ENCODE measurements around the gene MAP2K2.

The MAP2K2 gene

GRCh38 chr19:4075373-4075772, 48.5 kb downstream of the MAP2K2 start:
- no peak for DNase-seq

- DNase-seq: no peak
Observed at GRCh38 chr19:4071610-4072009, 52.3 kb downstream of the MAP2K2 start.

- no peak for DNase-seq
Observed at GRCh38 chr19:4069331-4069959, 54.5 kb downstream of the MAP2K2 start.

GRCh38 chr19:4068047-4068966, 55.6 kb downstream of the MAP2K2 start:
- no peak for DNase-seq

- DNase-seq: no peak
Observed at GRCh38 chr19:4067396-4068046, 56.4 kb downstream of the MAP2K2 start.

GRCh38 chr19:4066682-4067395, 57.1 kb downstream of the MAP2K2 start, which contains the start of gene ZBTB7A:
Gene ZBTB7A (minus strand): TSS chr19:4066899. CDS start chr19:4055232, 11,667 bp downstream.
- peak; percentile 22 for DNase-seq

GRCh38 chr19:4066176-4066606, 57.7 kb downstream of the MAP2K2 start:
- DNase-seq: no peak

GRCh38 chr19:4065430-4066175, 58.3 kb downstream of the MAP2K2 start:
- DNase-seq: peak; percentile 69

GRCh38 chr19:4064496-4065260, 59.2 kb downstream of the MAP2K2 start:
- DNase-seq: no peak

- DNase-seq: no peak
Observed at GRCh38 chr19:4064149-4064495, 59.8 kb downstream of the MAP2K2 start.

- DNase-seq: no peak
Observed at GRCh38 chr19:4063369-4064148, 60.4 kb downstream of the MAP2K2 start.

- no peak for DNase-seq
Observed at GRCh38 chr19:4062419-4063368, 61.2 kb downstream of the MAP2K2 start.

GRCh38 chr19:4061683-4062418, 62.1 kb downstream of the MAP2K2 start:
- no peak for DNase-seq

GRCh38 chr19:4061178-4061682, 62.7 kb downstream of the MAP2K2 start:
- DNase-seq: no peak

GRCh38 chr19:4060621-4061177, 63.2 kb downstream of the MAP2K2 start:
- DNase-seq: no peak

GRCh38 chr19:4059891-4060620, 63.9 kb downstream of the MAP2K2 start:
- no peak for DNase-seq

- DNase-seq: no peak
Observed at GRCh38 chr19:4059453-4059871, 64.5 kb downstream of the MAP2K2 start.

Data from NCI-H1417 treated with DMSO at 0.1 percent for 48 hours (cell line).